Mucosa of descending colon (tissue), 3 donors: ENCODE results near the gene MBTPS1. TPM values are rescaled to one million over a fixed set of nuclear protein-coding genes. Genes with fewer than 3 reads are reported as not detected.

Experiments
- ATAC-seq: fragments of 200-7000 bp; cut with Tn5 transposase; one replicate; pipeline ENCODE4 v1.9.1; 2020; ENCODE audit warnings: mild to moderate bottlenecking, moderate library complexity
- DNase-seq, 3 donors: peaks; one replicate each; pipeline ENCODE4 v3.0.0-alpha.2; 2020
- H3K36me3 ChIP-seq: fragments of 200-600 bp; one replicate; pipeline ENCODE4 v1.8.0; 2021; ENCODE audit warnings: low read depth, mild to moderate bottlenecking
- H3K4me1 ChIP-seq: fragments of 200-600 bp; one replicate; pipeline ENCODE4 v1.8.0; 2021; ENCODE audit warnings: low read depth, mild to moderate bottlenecking
- H3K4me3 ChIP-seq: fragments of 200-600 bp; one replicate; pipeline ENCODE4 v1.8.0; 2021; ENCODE audit warnings: mild to moderate bottlenecking
- H3K9me3 ChIP-seq: fragments of 200-600 bp; one replicate; pipeline ENCODE4 v1.8.0; 2021; ENCODE audit warnings: mild to moderate bottlenecking
- CTCF ChIP-seq: fragments of 200-600 bp; IDR thresholded peaks from one replicate; pipeline ENCODE4 v1.8.0; 2022; ENCODE audit warnings: antibody characterized with exemption, mild to moderate bottlenecking
- intact Hi-C, 2 donors: fragments of 100-400 bp; cut with DNase I in 1 of 2; cut with micrococcal nuclease in 1 of 2; formaldehyde crosslinking; loops; one replicate each; pipeline versions ENCODE4 v1.11.0 to v1.11.1; 2022; cut with DNase I, micrococcal nuclease
- total RNA-seq, 3 donors: library from RNA; stranded (reverse); fragmentation: NEBNext Ultra II Directional in 2 of 3; extraction: Animal tissue kit (Norgen Biotek cat#: 25700) in 2 of 3; gene quantifications; one replicate each; pipeline versions ENCODE4 v1.2.1 to v1.2.4, GENCODE V29; 2021 to 2023
- donor health status: DM: no; HTN: no; CAD: no; lungs with moderate emphysema.
- donor health status: DM: no; HTN: no; CAD: no.
- donor health status: DM: no; HTN: yes; CAD: no.

The MBTPS1 gene
- total RNA-seq, 3 donors from 2014 or later, result 66.1 to 97.0 (median 93.4) TPM

GRCh38 chr16:84111525-84111924, 5.2 kb downstream of the MBTPS1 start:
- Histone ChIP-seq H3K4me3 (no peak overlapping the region), H3K4me1 (peaks cover 12% of the 10 kb centered on the region), H3K9me3 (no peaks in the 10 kb centered on the region), H3K36me3 (no peaks in the 10 kb centered on the region)
- DNase-seq (no peak), ATAC-seq (no peak)
- intact Hi-C loops, result no loop called here
- TF ChIP-seq CTCF, result no peak

GRCh38 chr16:84110527-84110926, 6.2 kb downstream of the MBTPS1 start:
- ATAC-seq (no peak), DNase-seq (no peak)
- H3K4me3 ChIP-seq, result no peak overlapping the region
- peaks cover 11% of the 10 kb centered on the region for H3K4me1 ChIP-seq
- H3K9me3 ChIP-seq, result no peaks in the 10 kb centered on the region
- intact Hi-C loops, result no loop called here
- no peak for TF ChIP-seq CTCF
- H3K36me3 ChIP-seq, result no peaks in the 10 kb centered on the region

GRCh38 chr16:84109598-84110335, 7.0 kb downstream of the MBTPS1 start:
- H3K4me3 ChIP-seq, result no peak overlapping the region
- DNase-seq (no peak), ATAC-seq (no peak)
- H3K9me3 ChIP-seq, result no peaks in the 10 kb centered on the region
- peaks cover 3% of the 10 kb centered on the region for H3K4me1 ChIP-seq
- no peak for TF ChIP-seq CTCF
- intact Hi-C loops, result no loop called here
- H3K36me3 ChIP-seq, result no peaks in the 10 kb centered on the region

- intact Hi-C loops, result no loop called here
These were observed 8.8 kb downstream of the MBTPS1 start for GRCh38 chr16:84107921-84108320.

GRCh38 chr16:84105948-84106740, 10.6 kb downstream of the MBTPS1 start:
- TF ChIP-seq CTCF, result no peak
- Histone ChIP-seq H3K9me3 (no peaks in the 10 kb centered on the region), H3K36me3 (no peaks in the 10 kb centered on the region), H3K4me1 (peaks cover 9% of the 10 kb centered on the region), H3K4me3 (no peak overlapping the region)
- intact Hi-C loops, result no loop called here
- DNase-seq, result no peak
- ATAC-seq, result no peak

More at GRCh38 chr16:84107921-84108320, 8.8 kb downstream of the MBTPS1 start:
- Histone ChIP-seq H3K36me3 (no peaks in the 10 kb centered on the region), H3K9me3 (no peaks in the 10 kb centered on the region), H3K4me3 (no peak overlapping the region), H3K4me1 (peaks cover 11% of the 10 kb centered on the region)
- no peak for TF ChIP-seq CTCF
- ATAC-seq (no peak), DNase-seq (no peak)
